Measurements from ENCODE around the gene CLNS1A.

DNA sequence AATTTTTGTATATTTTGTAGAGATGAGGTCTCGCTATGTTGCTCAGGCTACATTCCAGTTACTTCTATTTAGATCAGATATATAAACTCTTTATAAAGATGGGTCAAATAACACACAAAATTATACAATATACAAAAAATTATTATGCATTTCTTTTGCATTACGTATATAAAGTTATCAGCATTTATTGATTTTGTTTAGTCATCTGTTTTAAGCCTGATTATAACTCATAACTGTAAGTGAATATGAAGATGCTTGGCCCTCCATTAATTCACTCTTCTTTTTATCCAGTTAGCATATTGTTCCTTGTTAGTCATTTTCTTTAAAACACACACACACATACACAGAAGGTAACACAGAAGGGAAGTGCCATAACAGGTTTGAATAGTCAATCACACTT lies 33.3 kb downstream of the CLNS1A start:
- TF ChIP-seq, protein P1, sequence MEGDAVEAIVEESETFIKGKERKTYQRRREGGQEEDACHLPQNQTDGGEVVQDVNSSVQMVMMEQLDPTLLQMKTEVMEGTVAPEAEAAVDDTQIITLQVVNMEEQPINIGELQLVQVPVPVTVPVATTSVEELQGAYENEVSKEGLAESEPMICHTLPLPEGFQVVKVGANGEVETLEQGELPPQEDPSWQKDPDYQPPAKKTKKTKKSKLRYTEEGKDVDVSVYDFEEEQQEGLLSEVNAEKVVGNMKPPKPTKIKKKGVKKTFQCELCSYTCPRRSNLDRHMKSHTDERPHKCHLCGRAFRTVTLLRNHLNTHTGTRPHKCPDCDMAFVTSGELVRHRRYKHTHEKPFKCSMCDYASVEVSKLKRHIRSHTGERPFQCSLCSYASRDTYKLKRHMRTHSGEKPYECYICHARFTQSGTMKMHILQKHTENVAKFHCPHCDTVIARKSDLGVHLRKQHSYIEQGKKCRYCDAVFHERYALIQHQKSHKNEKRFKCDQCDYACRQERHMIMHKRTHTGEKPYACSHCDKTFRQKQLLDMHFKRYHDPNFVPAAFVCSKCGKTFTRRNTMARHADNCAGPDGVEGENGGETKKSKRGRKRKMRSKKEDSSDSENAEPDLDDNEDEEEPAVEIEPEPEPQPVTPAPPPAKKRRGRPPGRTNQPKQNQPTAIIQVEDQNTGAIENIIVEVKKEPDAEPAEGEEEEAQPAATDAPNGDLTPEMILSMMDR (conservative IDR thresholded peaks at IDR 0.05 in 1 of 2, IDR thresholded peaks at IDR 0.05 in 1 of 2; ENCODE audit: extremely low read depth in 1 of 2, insufficient read depth in 1 of 2, low read depth in 1 of 2, low read length in 2 of 2), result no peak
- TF ChIP-seq EZH2 (IDR thresholded peaks at IDR 0.05; ENCODE audit: borderline replicate concordance, low read length), result no peak

All from mammary epithelial cell (primary cell).